ELR (cell line): Measurements from ENCODE around the gene ZNF181.
"Not testable (repeated sequence)": the region's sequence is repeated elsewhere in the genome, so short reads cannot be mapped to it uniquely, and the experiment has no call there.

Experiments
- DNase-seq: peaks from one replicate; pipeline ENCODE4 v3.0.0-alpha.2; 2015; ENCODE audit warnings: low read depth

Gene ZNF181

GRCh38 chr19:34733746-34734536 is at the start of gene ZNF181:
TSS of gene ZNF181 (plus strand) at chr19:34734243. CDS start at chr19:34735038, 795 bp downstream.
- DNase-seq, result peak; percentile 89

- DNase-seq, result not testable (repeated sequence)
Observed at GRCh38 chr19:34685266-34685665, 48.8 kb upstream of the ZNF181 start.

- DNase-seq, result no peak
Observed at GRCh38 chr19:34686455-34686854, 47.6 kb upstream of the ZNF181 start.

- DNase-seq, result no peak
Observed at GRCh38 chr19:34687348-34687747, 46.7 kb upstream of the ZNF181 start.

- no peak for DNase-seq
Observed at GRCh38 chr19:34688592-34688991, 45.5 kb upstream of the ZNF181 start.

- no peak for DNase-seq
Observed at GRCh38 chr19:34690372-34690771, 43.7 kb upstream of the ZNF181 start.

- no peak for DNase-seq
Observed at GRCh38 chr19:34692549-34692948, 41.5 kb upstream of the ZNF181 start.

- no peak for DNase-seq
Observed at GRCh38 chr19:34707661-34708060, 26.4 kb upstream of the ZNF181 start.

GRCh38 chr19:34711890-34712289 is 22.2 kb upstream of the ZNF181 start:
- no peak for DNase-seq

- peak; percentile 76 for DNase-seq
Observed at GRCh38 chr19:34712395-34713261, 21.4 kb upstream of the ZNF181 start.

GRCh38 chr19:34713262-34713637 is 20.8 kb upstream of the ZNF181 start:
- no peak for DNase-seq

GRCh38 chr19:34715357-34715756 is 18.7 kb upstream of the ZNF181 start:
- no peak for DNase-seq

- DNase-seq, result peak; percentile 13
Observed at GRCh38 chr19:34722353-34722752, 11.7 kb upstream of the ZNF181 start.

GRCh38 chr19:34725400-34725799 is 8.6 kb upstream of the ZNF181 start:
- no peak for DNase-seq

- DNase-seq, result no peak
Observed at GRCh38 chr19:34731019-34731829, 2.8 kb upstream of the ZNF181 start.

- no peak for DNase-seq
Observed at GRCh38 chr19:34731964-34732363, 2.1 kb upstream of the ZNF181 start.

- DNase-seq, result no peak
Observed at GRCh38 chr19:34732612-34733211, 1.3 kb upstream of the ZNF181 start.

- peak; percentile 60 for DNase-seq
Observed at GRCh38 chr19:34733266-34733745, 737 bp upstream of the ZNF181 start.

GRCh38 chr19:34734537-34735103 is 577 bp downstream of the ZNF181 start:
- peak; percentile 82 for DNase-seq

GRCh38 chr19:34744896-34745690 is 11.1 kb downstream of the ZNF181 start:
- DNase-seq, result no peak
